Activated CD4-positive, alpha-beta memory T cell treated with anti-CD3 and anti-CD28 coated beads, Interleukin-2, amount 10 ng/mL, durations not matched to agents 7 days and 5 days (primary cell): Measurements from ENCODE around the gene GRIN2A. TPM values are rescaled to one million over a fixed set of nuclear protein-coding genes. Genes with fewer than 3 reads are reported as not detected.

ENCODE experiments used
- CTCF ChIA-PET: fragments of 350-600 bp; sonication (Branson Sonifier 250); formaldehyde crosslinking; loops from one replicate; lab custom pipeline; 2021; ENCODE audit warnings: antibody characterized with exemption, inconsistent platforms; lab: Charles Lee
- POLR2A ChIA-PET: fragments of 350-600 bp; sonication (Branson Sonifier 250); formaldehyde crosslinking; loops from one replicate; lab custom pipeline; 2021; ENCODE audit warnings: antibody characterized with exemption; lab: Charles Lee
- DNase-seq: peaks from one replicate; pipeline ENCODE4 v3.0.0-alpha.2; 2020
- H3K27ac Mint-ChIP-seq: one replicate; pipeline ENCODE4 v1.8.0; 2021; ENCODE audit warnings: mild to moderate bottlenecking, mixed read lengths
- H3K27me3 Mint-ChIP-seq: one replicate; pipeline ENCODE4 v1.8.0; 2021; ENCODE audit warnings: mixed read lengths
- H3K36me3 Mint-ChIP-seq: one replicate; pipeline ENCODE4 v1.8.0; 2021; ENCODE audit warnings: low read depth, mixed read lengths
- H3K4me1 Mint-ChIP-seq: one replicate; pipeline ENCODE4 v1.8.0; 2021; ENCODE audit warnings: mixed read lengths
- H3K4me3 Mint-ChIP-seq: one replicate; pipeline ENCODE4 v1.8.0; 2021; ENCODE audit warnings: mild to moderate bottlenecking, mixed read lengths
- H3K9me3 Mint-ChIP-seq: one replicate; pipeline ENCODE4 v1.8.0; 2021; ENCODE audit warnings: mixed read lengths
- total RNA-seq, 2 experiments: library from RNA; stranded (reverse); gene quantifications; one replicate each; pipeline ENCODE4 v1.2.3, GENCODE V29; 2021

The GRIN2A gene
- total RNA-seq, 2 experiments from 2014 or later, result not detected

GRCh38 chr16:9946022-9946720, 236.1 kb downstream of the GRIN2A start:
- peaks cover 18% of the 10 kb centered on the region for H3K9me3 Mint-ChIP-seq
- POLR2A ChIA-PET, result no interaction called here
- H3K27me3 Mint-ChIP-seq, result no peaks in the 10 kb centered on the region
- no peak overlapping the region for H3K27ac Mint-ChIP-seq
- no peaks in the 10 kb centered on the region for H3K36me3 Mint-ChIP-seq
- no peak overlapping the region for H3K4me3 Mint-ChIP-seq
- DNase-seq, result no peak
- CTCF ChIA-PET, result no interaction called here
- H3K4me1 Mint-ChIP-seq, result no peaks in the 10 kb centered on the region

GRCh38 chr16:9943121-9943520, 239.1 kb downstream of the GRIN2A start:
- CTCF ChIA-PET, result no interaction called here
- Mint-ChIP-seq H3K36me3 (no peaks in the 10 kb centered on the region), H3K4me1 (no peaks in the 10 kb centered on the region), H3K4me3 (no peak overlapping the region), H3K27me3 (no peaks in the 10 kb centered on the region), H3K27ac (no peak overlapping the region), H3K9me3 (peaks cover 9% of the 10 kb centered on the region)
- no peak for DNase-seq
- POLR2A ChIA-PET, result no interaction called here

GRCh38 chr16:9941245-9941644, 241.0 kb downstream of the GRIN2A start:
- peaks cover 4% of the 10 kb centered on the region for H3K9me3 Mint-ChIP-seq
- DNase-seq, result no peak
- ChIA-PET POLR2A (no interaction called here), CTCF (no interaction called here)
- no peaks in the 10 kb centered on the region for H3K4me1 Mint-ChIP-seq
- no peaks in the 10 kb centered on the region for H3K36me3 Mint-ChIP-seq
- H3K27me3 Mint-ChIP-seq, result no peaks in the 10 kb centered on the region
- H3K4me3 Mint-ChIP-seq, result no peak overlapping the region
- no peak overlapping the region for H3K27ac Mint-ChIP-seq

- ChIA-PET CTCF (no interaction called here), POLR2A (no interaction called here)
- DNase-seq, result no peak
- Mint-ChIP-seq H3K9me3 (peaks cover 2% of the 10 kb centered on the region), H3K27ac (no peak overlapping the region), H3K4me3 (no peak overlapping the region), H3K4me1 (no peaks in the 10 kb centered on the region), H3K27me3 (no peaks in the 10 kb centered on the region), H3K36me3 (no peaks in the 10 kb centered on the region)
Observed at GRCh38 chr16:9934723-9935508, 247.3 kb downstream of the GRIN2A start.

- H3K9me3 Mint-ChIP-seq, result no peaks in the 10 kb centered on the region
- POLR2A ChIA-PET, result no interaction called here
Observed at GRCh38 chr16:9932919-9933653, 249.1 kb downstream of the GRIN2A start.

GRCh38 chr16:9932000-9932399, 250.2 kb downstream of the GRIN2A start:
- DNase-seq, result no peak
- Mint-ChIP-seq H3K27ac (no peak overlapping the region), H3K36me3 (no peaks in the 10 kb centered on the region), H3K27me3 (no peaks in the 10 kb centered on the region), H3K9me3 (no peaks in the 10 kb centered on the region), H3K4me1 (no peaks in the 10 kb centered on the region), H3K4me3 (no peak overlapping the region)
- CTCF ChIA-PET, result no interaction called here
- POLR2A ChIA-PET, result no interaction called here

More at GRCh38 chr16:9932919-9933653, 249.1 kb downstream of the GRIN2A start:
- H3K27me3 Mint-ChIP-seq, result no peaks in the 10 kb centered on the region
- no peak overlapping the region for H3K27ac Mint-ChIP-seq
- no peaks in the 10 kb centered on the region for H3K36me3 Mint-ChIP-seq
- CTCF ChIA-PET, result no interaction called here
- H3K4me3 Mint-ChIP-seq, result no peak overlapping the region
- DNase-seq, result no peak
- H3K4me1 Mint-ChIP-seq, result no peaks in the 10 kb centered on the region

GRCh38 chr16:9929836-9930235, 252.4 kb downstream of the GRIN2A start:
- no peak overlapping the region for H3K27ac Mint-ChIP-seq
- no peaks in the 10 kb centered on the region for H3K27me3 Mint-ChIP-seq
- no peaks in the 10 kb centered on the region for H3K36me3 Mint-ChIP-seq
- H3K4me1 Mint-ChIP-seq, result no peaks in the 10 kb centered on the region
- POLR2A ChIA-PET, result no interaction called here
- DNase-seq, result no peak
- CTCF ChIA-PET, result no interaction called here
- no peak overlapping the region for H3K4me3 Mint-ChIP-seq
- no peaks in the 10 kb centered on the region for H3K9me3 Mint-ChIP-seq

GRCh38 chr16:9929313-9929712, 252.9 kb downstream of the GRIN2A start:
- Mint-ChIP-seq H3K27ac (no peak overlapping the region), H3K27me3 (no peaks in the 10 kb centered on the region), H3K4me3 (no peak overlapping the region), H3K4me1 (no peaks in the 10 kb centered on the region), H3K36me3 (no peaks in the 10 kb centered on the region), H3K9me3 (no peaks in the 10 kb centered on the region)
- CTCF ChIA-PET, result no interaction called here
- POLR2A ChIA-PET, result no interaction called here
- DNase-seq, result no peak

GRCh38 chr16:9922441-9922840, 259.8 kb downstream of the GRIN2A start:
- ChIA-PET CTCF (no interaction called here), POLR2A (no interaction called here)
- H3K9me3 Mint-ChIP-seq, result no peaks in the 10 kb centered on the region
- H3K27ac Mint-ChIP-seq, result no peak overlapping the region
- no peaks in the 10 kb centered on the region for H3K36me3 Mint-ChIP-seq
- H3K4me1 Mint-ChIP-seq, result no peaks in the 10 kb centered on the region
- no peaks in the 10 kb centered on the region for H3K27me3 Mint-ChIP-seq
- no peak overlapping the region for H3K4me3 Mint-ChIP-seq
- DNase-seq, result no peak

- no peak overlapping the region for H3K27ac Mint-ChIP-seq
- ChIA-PET POLR2A (no interaction called here), CTCF (no interaction called here)
- no peaks in the 10 kb centered on the region for H3K9me3 Mint-ChIP-seq
- H3K4me1 Mint-ChIP-seq, result no peaks in the 10 kb centered on the region
- H3K27me3 Mint-ChIP-seq, result no peaks in the 10 kb centered on the region
- no peak for DNase-seq
- H3K4me3 Mint-ChIP-seq, result no peak overlapping the region
- H3K36me3 Mint-ChIP-seq, result no peaks in the 10 kb centered on the region
Observed at GRCh38 chr16:9921997-9922396, 260.2 kb downstream of the GRIN2A start.

- ChIA-PET CTCF (no interaction called here), POLR2A (no interaction called here)
- no peaks in the 10 kb centered on the region for H3K9me3 Mint-ChIP-seq
- H3K4me1 Mint-ChIP-seq, result no peaks in the 10 kb centered on the region
- no peak overlapping the region for H3K27ac Mint-ChIP-seq
- H3K4me3 Mint-ChIP-seq, result no peak overlapping the region
- no peaks in the 10 kb centered on the region for H3K36me3 Mint-ChIP-seq
- no peaks in the 10 kb centered on the region for H3K27me3 Mint-ChIP-seq
- DNase-seq, result no peak
Observed at GRCh38 chr16:9919460-9919859, 262.8 kb downstream of the GRIN2A start.

- H3K27me3 Mint-ChIP-seq, result no peaks in the 10 kb centered on the region
- H3K36me3 Mint-ChIP-seq, result no peaks in the 10 kb centered on the region
- no peak overlapping the region for H3K27ac Mint-ChIP-seq
- no peak for DNase-seq
- H3K4me1 Mint-ChIP-seq, result no peaks in the 10 kb centered on the region
- no peak overlapping the region for H3K4me3 Mint-ChIP-seq
- ChIA-PET POLR2A (no interaction called here), CTCF (no interaction called here)
- no peaks in the 10 kb centered on the region for H3K9me3 Mint-ChIP-seq
Observed at GRCh38 chr16:9917691-9918090, 264.5 kb downstream of the GRIN2A start.

GRCh38 chr16:9913604-9914326, 268.5 kb downstream of the GRIN2A start:
- H3K27me3 Mint-ChIP-seq, result no peaks in the 10 kb centered on the region
- no peaks in the 10 kb centered on the region for H3K4me1 Mint-ChIP-seq
- POLR2A ChIA-PET, result no interaction called here
- no peak for DNase-seq
- no peaks in the 10 kb centered on the region for H3K36me3 Mint-ChIP-seq
- no peak overlapping the region for H3K4me3 Mint-ChIP-seq
- H3K27ac Mint-ChIP-seq, result no peak overlapping the region
- H3K9me3 Mint-ChIP-seq, result peaks cover 5% of the 10 kb centered on the region
- CTCF ChIA-PET, result no interaction called here
